ENCODE results near the gene C11orf71.

The C11orf71 gene

GRCh38 chr11:114362958-114363357, 37.4 kb downstream of the C11orf71 start:
- DNase-seq (ENCODE audit: extremely low spot score, insufficient read length, low read depth) (no peak), FAIRE-seq (no peak)

- FAIRE-seq (no peak), DNase-seq (ENCODE audit: extremely low spot score, insufficient read length, low read depth) (no peak)
These were observed 38.0 kb downstream of the C11orf71 start for GRCh38 chr11:114362326-114362725.

- DNase-seq (ENCODE audit: extremely low spot score, insufficient read length, low read depth), result no peak
- FAIRE-seq, result no peak
These were observed 41.0 kb downstream of the C11orf71 start for GRCh38 chr11:114359342-114359741.

- FAIRE-seq, result no peak
- DNase-seq (ENCODE audit: extremely low spot score, insufficient read length, low read depth), result no peak
These were observed 41.6 kb downstream of the C11orf71 start for GRCh38 chr11:114358716-114359115.

GRCh38 chr11:114354076-114354475, 46.2 kb downstream of the C11orf71 start:
- FAIRE-seq, result no peak
- DNase-seq (ENCODE audit: extremely low spot score, insufficient read length, low read depth), result no peak

GRCh38 chr11:114353443-114353842, 46.9 kb downstream of the C11orf71 start:
- DNase-seq (ENCODE audit: extremely low spot score, insufficient read length, low read depth), result no peak
- no peak for FAIRE-seq

GRCh38 chr11:114350022-114350421, 50.3 kb downstream of the C11orf71 start:
- FAIRE-seq (no peak), DNase-seq (ENCODE audit: extremely low spot score, insufficient read length, low read depth) (no peak)
